T47D (cell line): ENCODE measurements around the gene MAML2.

Experiments used
- DNase-seq, 2 experiments: peaks; one replicate each; pipeline versions ENCODE4 v3.0.0 to v3.0.0-alpha.2; 2011 to 2012; ENCODE audit warnings: low read depth in 1 of 2, low spot score in 1 of 2
- JUND ChIP-seq: IDR thresholded peaks from 2 replicates; pipeline ENCODE4 v1.6.1; 2012; ENCODE audit warnings: low read depth
- in situ Hi-C: cut with HindIII; loops from 2 replicates; pipeline ENCODE4 v1.10.0; 2016; ENCODE audit warnings: low sequenced_read_pairs, low pct_unique_long_range_greater_than_20kb

Gene MAML2

GRCh38 chr11:96160732-96161306 is 182.2 kb downstream of the MAML2 start:
- no peak for DNase-seq
- in situ Hi-C loops = no loop called here
- no peak for TF ChIP-seq JUND

GRCh38 chr11:96159968-96160367 is 183.0 kb downstream of the MAML2 start:
- in situ Hi-C loops = no loop called here
- DNase-seq = no peak
- TF ChIP-seq JUND = no peak

GRCh38 chr11:96158126-96158525 is 184.9 kb downstream of the MAML2 start:
- no peak for TF ChIP-seq JUND
- no peak for DNase-seq
- in situ Hi-C loops = no loop called here

- in situ Hi-C loops = no loop called here
- DNase-seq = no peak
- TF ChIP-seq JUND = no peak
These were observed 185.5 kb downstream of the MAML2 start for GRCh38 chr11:96157517-96157873.

GRCh38 chr11:96156379-96156722 is 186.6 kb downstream of the MAML2 start:
- TF ChIP-seq JUND = no peak
- in situ Hi-C loops = no loop called here
- DNase-seq = no peak

GRCh38 chr11:96155627-96156378 is 187.2 kb downstream of the MAML2 start:
- in situ Hi-C loops = no loop called here
- no peak for TF ChIP-seq JUND
- DNase-seq = peak; percentile 23 to 35

GRCh38 chr11:96154802-96155520 is 188.0 kb downstream of the MAML2 start:
- no peak for TF ChIP-seq JUND
- no peak for DNase-seq
- in situ Hi-C loops = no loop called here

GRCh38 chr11:96152623-96153022 is 190.4 kb downstream of the MAML2 start:
- DNase-seq = no peak
- no peak for TF ChIP-seq JUND
- in situ Hi-C loops = no loop called here

GRCh38 chr11:96151501-96151900 is 191.5 kb downstream of the MAML2 start:
- in situ Hi-C loops = no loop called here
- no peak for TF ChIP-seq JUND
- no peak for DNase-seq

- DNase-seq = no peak
- TF ChIP-seq JUND = no peak
- in situ Hi-C loops = no loop called here
These were observed 192.4 kb downstream of the MAML2 start for GRCh38 chr11:96150609-96151008.

- no peak for DNase-seq
- in situ Hi-C loops = no loop called here
- TF ChIP-seq JUND = no peak
These were observed 193.0 kb downstream of the MAML2 start for GRCh38 chr11:96149743-96150555.

- in situ Hi-C loops = no loop called here
- no peak for DNase-seq
These were observed 195.0 kb downstream of the MAML2 start for GRCh38 chr11:96147906-96148486.

More at GRCh38 chr11:96147906-96148486, 195.0 kb downstream of the MAML2 start:
- TF ChIP-seq JUND = no peak
